PC-9 (cell line): ENCODE measurements around the gene AMPD2.

ENCODE experiments used
- EZH2 ChIP-seq: fragments of 200-600 bp; sonication (generic); IDR thresholded peaks from 2 replicates; pipeline ENCODE4 v1.8.0; 2017; ENCODE audit warnings: antibody characterized with exemption, low read depth
- TF ChIP-seq, protein P1 (sequence below): fragments of 200-600 bp; sonication (generic); conservative IDR thresholded peaks from 2 replicates; pipeline ENCODE4 v1.6.1; 2017; ENCODE audit warnings: mixed run types, antibody characterized with exemption, mild to moderate bottlenecking, moderate library complexity

DNA sequence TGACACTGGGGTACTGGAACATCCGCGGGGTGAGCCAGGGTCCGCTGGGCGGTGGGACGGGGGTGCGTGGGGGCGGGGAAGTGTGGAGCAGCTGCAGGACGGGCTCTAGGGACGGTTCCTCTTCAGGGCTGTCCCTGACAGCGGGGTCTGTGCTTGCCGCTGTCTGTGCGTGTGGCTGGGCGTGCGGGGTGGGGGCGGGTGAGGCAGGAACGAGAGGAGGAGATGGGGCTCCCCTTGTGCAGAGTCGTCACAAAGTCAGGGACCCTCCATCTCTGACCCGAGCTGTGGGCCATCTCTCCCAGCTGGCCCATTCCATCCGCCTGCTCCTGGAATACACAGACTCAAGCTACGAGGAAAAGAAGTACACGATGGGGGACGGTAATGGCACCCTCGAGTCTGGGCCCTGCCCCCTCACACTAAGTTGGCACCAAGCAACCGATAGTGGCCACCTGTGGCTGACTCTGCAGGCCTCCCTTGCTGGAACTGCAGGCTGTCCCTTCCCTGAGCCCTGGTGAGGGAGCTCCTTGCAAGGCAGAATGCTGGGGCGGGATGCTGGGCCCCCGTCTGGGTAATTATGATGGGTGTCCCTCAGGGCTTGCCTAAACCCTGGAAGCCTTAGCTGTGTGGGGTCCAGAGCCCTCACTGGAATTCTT, 48.6 kb downstream of the AMPD2 start:
- TF ChIP-seq, protein P1, sequence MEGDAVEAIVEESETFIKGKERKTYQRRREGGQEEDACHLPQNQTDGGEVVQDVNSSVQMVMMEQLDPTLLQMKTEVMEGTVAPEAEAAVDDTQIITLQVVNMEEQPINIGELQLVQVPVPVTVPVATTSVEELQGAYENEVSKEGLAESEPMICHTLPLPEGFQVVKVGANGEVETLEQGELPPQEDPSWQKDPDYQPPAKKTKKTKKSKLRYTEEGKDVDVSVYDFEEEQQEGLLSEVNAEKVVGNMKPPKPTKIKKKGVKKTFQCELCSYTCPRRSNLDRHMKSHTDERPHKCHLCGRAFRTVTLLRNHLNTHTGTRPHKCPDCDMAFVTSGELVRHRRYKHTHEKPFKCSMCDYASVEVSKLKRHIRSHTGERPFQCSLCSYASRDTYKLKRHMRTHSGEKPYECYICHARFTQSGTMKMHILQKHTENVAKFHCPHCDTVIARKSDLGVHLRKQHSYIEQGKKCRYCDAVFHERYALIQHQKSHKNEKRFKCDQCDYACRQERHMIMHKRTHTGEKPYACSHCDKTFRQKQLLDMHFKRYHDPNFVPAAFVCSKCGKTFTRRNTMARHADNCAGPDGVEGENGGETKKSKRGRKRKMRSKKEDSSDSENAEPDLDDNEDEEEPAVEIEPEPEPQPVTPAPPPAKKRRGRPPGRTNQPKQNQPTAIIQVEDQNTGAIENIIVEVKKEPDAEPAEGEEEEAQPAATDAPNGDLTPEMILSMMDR, result no peak
- no peak for TF ChIP-seq EZH2
